RWPE2 (cell line): ENCODE measurements around the gene PTPRK.

Experiments used
- ATAC-seq: fragments of 200-7000 bp; cut with Tn5 transposase; 3 replicates; pipeline ENCODE4 v1.9.1; 2021; ENCODE audit warnings: low read depth
- DNase-seq: peaks from one replicate; pipeline ENCODE4 v3.0.0-alpha.2; 2020; ENCODE audit warnings: low spot score
- H3K27ac ChIP-seq: fragments of 450-650 bp; 2 replicates; pipeline ENCODE4 v1.5.1; 2017; ENCODE audit warnings: mild to moderate bottlenecking; ENCODE audit not compliant: poor library complexity, severe bottlenecking
- H3K27me3 ChIP-seq: fragments of 250-450 bp; sonication (Bioruptor Pico); 2 replicates; pipeline ENCODE4 v1.5.1; 2021; ENCODE audit warnings: mild to moderate bottlenecking, moderate library complexity; ENCODE audit not compliant: insufficient read depth, poor library complexity, severe bottlenecking
- H3K36me3 ChIP-seq: fragments of 250-450 bp; sonication (Bioruptor Pico); 2 replicates; pipeline ENCODE4 v1.5.1; 2020; ENCODE audit warnings: low read depth, mild to moderate bottlenecking, moderate library complexity
- H3K4me1 ChIP-seq: fragments of 250-450 bp; sonication (Bioruptor Pico); 2 replicates; pipeline ENCODE4 v1.5.1; 2021; ENCODE audit warnings: mild to moderate bottlenecking, moderate library complexity; ENCODE audit not compliant: insufficient read depth, poor library complexity, severe bottlenecking
- H3K4me3 ChIP-seq: fragments of 250-450 bp; sonication (Bioruptor Pico); 2 replicates; pipeline ENCODE4 v1.5.1; 2021; ENCODE audit warnings: mild to moderate bottlenecking, moderate library complexity; ENCODE audit not compliant: severe bottlenecking
- H3K9me3 ChIP-seq: fragments of 250-450 bp; sonication (Bioruptor Pico); 2 replicates; pipeline ENCODE4 v1.5.1; 2021; ENCODE audit warnings: mild to moderate bottlenecking, moderate library complexity; ENCODE audit not compliant: severe bottlenecking
- CTCF ChIP-seq: fragments of 450-650 bp; IDR thresholded peaks from one replicate; pipeline ENCODE4 v1.5.1; 2017; ENCODE audit warnings: mild to moderate bottlenecking, moderate library complexity; ENCODE audit not compliant: poor library complexity, severe bottlenecking

The PTPRK gene

GRCh38 chr6:128323011-128323410, 197.4 kb downstream of the PTPRK start:
- ATAC-seq: no peak
- H3K4me3 ChIP-seq: no peak overlapping the region
- no peaks in the 10 kb centered on the region for H3K9me3 ChIP-seq
- H3K36me3 ChIP-seq: peaks cover 13% of the 10 kb centered on the region; the same call in 1 of the 2 replicates
- TF ChIP-seq CTCF: no peak
- H3K27me3 ChIP-seq: no peaks in the 10 kb centered on the region
- no peak overlapping the region for H3K27ac ChIP-seq
- H3K4me1 ChIP-seq: no peaks in the 10 kb centered on the region
- DNase-seq: no peak

- no peak for TF ChIP-seq CTCF
These were observed 200.5 kb downstream of the PTPRK start for GRCh38 chr6:128319946-128320345.

GRCh38 chr6:128319157-128319556, 201.2 kb downstream of the PTPRK start:
- H3K9me3 ChIP-seq: no peaks in the 10 kb centered on the region
- no peak for ATAC-seq

More at GRCh38 chr6:128319946-128320345, 200.5 kb downstream of the PTPRK start:
- H3K27ac ChIP-seq: no peak overlapping the region
- H3K36me3 ChIP-seq: peaks cover 13% of the 10 kb centered on the region; the same call in 1 of the 2 replicates
- H3K4me1 ChIP-seq: no peaks in the 10 kb centered on the region
- no peaks in the 10 kb centered on the region for H3K27me3 ChIP-seq
- DNase-seq (no peak), ATAC-seq (no peak)
- H3K4me3 ChIP-seq: no peak overlapping the region
- H3K9me3 ChIP-seq: no peaks in the 10 kb centered on the region

GRCh38 chr6:128316258-128316929, 204.0 kb downstream of the PTPRK start:
- H3K36me3 ChIP-seq: peaks cover 8% of the 10 kb centered on the region; the same call in 1 of the 2 replicates
- ATAC-seq (no peak), DNase-seq (no peak)
- no peak overlapping the region for H3K27ac ChIP-seq
- no peaks in the 10 kb centered on the region for H3K9me3 ChIP-seq
- TF ChIP-seq CTCF: no peak
- no peak overlapping the region for H3K4me3 ChIP-seq
- no peaks in the 10 kb centered on the region for H3K4me1 ChIP-seq
- no peaks in the 10 kb centered on the region for H3K27me3 ChIP-seq

More at GRCh38 chr6:128319157-128319556, 201.2 kb downstream of the PTPRK start:
- Histone ChIP-seq H3K4me3 (no peak overlapping the region), H3K27ac (no peak overlapping the region), H3K4me1 (no peaks in the 10 kb centered on the region), H3K27me3 (no peaks in the 10 kb centered on the region), H3K36me3 (peaks cover 13% of the 10 kb centered on the region; the same call in 1 of the 2 replicates)
- no peak for DNase-seq
- TF ChIP-seq CTCF: no peak

GRCh38 chr6:128314190-128314589, 206.2 kb downstream of the PTPRK start:
- no peak for ATAC-seq
- Histone ChIP-seq H3K36me3 (peaks cover under 1% of the 10 kb centered on the region; the same call in 1 of the 2 replicates), H3K27me3 (no peaks in the 10 kb centered on the region), H3K9me3 (no peaks in the 10 kb centered on the region), H3K27ac (no peak overlapping the region), H3K4me3 (no peak overlapping the region), H3K4me1 (no peaks in the 10 kb centered on the region)
- TF ChIP-seq CTCF: no peak
- DNase-seq: no peak
